Neural cell (in vitro differentiated cells): ENCODE results near the gene TMEM125. TPM values are rescaled to one million over a fixed set of nuclear protein-coding genes. Genes with fewer than 3 reads are reported as not detected.

ENCODE experiments used
- H2AFZ ChIP-seq: fragments of 200-600, 300-800 bp; sonication (generic), shearing (Covaris generic); 2 replicates; pipeline ENCODE4 v1.6.0; 2014; ENCODE audit warnings: low read depth, mild to moderate bottlenecking, antibody characterized with exemption, low read length, moderate library complexity
- H3F3A ChIP-seq: fragments of 200-600 bp; shearing (Covaris generic); 2 replicates; pipeline ENCODE4 v1.6.1; 2016; ENCODE audit warnings: mild to moderate bottlenecking, moderate library complexity, mixed read lengths, antibody characterized with exemption, low read length; ENCODE audit not compliant: insufficient read depth, poor library complexity, severe bottlenecking
- H3K27ac ChIP-seq: fragments of 200-600, 300-800 bp; sonication (generic), shearing (Covaris generic); 2 replicates; pipeline ENCODE4 v1.5.1; 2014; ENCODE audit warnings: mild to moderate bottlenecking, low read length, moderate library complexity
- H3K27me3 ChIP-seq: fragments of 300-800, 200-600 bp; sonication (generic), shearing (Covaris generic); 2 replicates; pipeline ENCODE4 v1.6.0; 2014; ENCODE audit warnings: mild to moderate bottlenecking, low read depth, low read length, moderate library complexity; ENCODE audit not compliant: insufficient read depth
- H3K36me3 ChIP-seq: fragments of 300-800, 200-600 bp; sonication (generic), shearing (Covaris generic); 2 replicates; pipeline ENCODE4 v1.5.1; 2014; ENCODE audit warnings: mild to moderate bottlenecking, antibody characterized with exemption, low read length, moderate library complexity; ENCODE audit not compliant: insufficient read depth
- H3K4me2 ChIP-seq: fragments of 300-800, 200-600 bp; sonication (generic), shearing (Covaris generic); 2 replicates; pipeline ENCODE4 v1.6.0; 2014; ENCODE audit warnings: mild to moderate bottlenecking, low read length
- H3K4me3 ChIP-seq: fragments of 300-800, 200-600 bp; sonication (generic), shearing (Covaris generic); 2 replicates; pipeline ENCODE4 v1.5.1; 2014; ENCODE audit warnings: mild to moderate bottlenecking, low read length, moderate library complexity
- H3K79me2 ChIP-seq: fragments of 200-600 bp; shearing (Covaris generic); replicated peaks from 2 replicates; pipeline ENCODE4 v1.6.0; 2014; ENCODE audit warnings: mild to moderate bottlenecking, low read length, moderate library complexity; ENCODE audit not compliant: insufficient read depth
- H3K9ac ChIP-seq: fragments of 300-800, 200-600 bp; sonication (generic), shearing (Covaris generic); 2 replicates; pipeline ENCODE4 v1.6.1; 2016; ENCODE audit warnings: mild to moderate bottlenecking, low read length, mixed read lengths
- H3K9me2 ChIP-seq: fragments of 200-600 bp; shearing (Covaris generic); 2 replicates; pipeline ENCODE4 v1.6.1; 2016; ENCODE audit warnings: mild to moderate bottlenecking, low read length, mixed read lengths; ENCODE audit not compliant: insufficient read depth
- H3K9me3 ChIP-seq: fragments of 200-600, 300-800 bp; sonication (generic), shearing (Covaris generic); 2 replicates; pipeline ENCODE4 v1.6.1; 2016; ENCODE audit warnings: mild to moderate bottlenecking, mixed run types, low read length, moderate library complexity, mixed read lengths
- H4K20me1 ChIP-seq: fragments of 200-600 bp; shearing (Covaris generic); 2 replicates; pipeline ENCODE4 v1.6.1; 2016; ENCODE audit warnings: mild to moderate bottlenecking, mixed run types; ENCODE audit not compliant: insufficient read depth
- EP300 ChIP-seq: fragments of 450-650 bp; conservative IDR thresholded peaks from 2 replicates; pipeline ENCODE4 v1.6.1; 2014; ENCODE audit warnings: antibody characterized with exemption, mild to moderate bottlenecking, moderate library complexity; ENCODE audit not compliant: poor library complexity, severe bottlenecking
- EZH2 ChIP-seq: fragments of 200-600, 300-800 bp; shearing (Covaris generic), sonication (generic); IDR thresholded peaks from 2 replicates; pipeline ENCODE4 v1.6.1; 2014; ENCODE audit warnings: antibody characterized with exemption, low read length, borderline replicate concordance, mild to moderate bottlenecking; ENCODE audit not compliant: insufficient read depth, poor library complexity, severe bottlenecking
- MXI1 ChIP-seq: fragments of 450-650 bp; conservative IDR thresholded peaks from 2 replicates; pipeline ENCODE4 v1.6.1; 2014; ENCODE audit warnings: antibody characterized with exemption, mild to moderate bottlenecking; ENCODE audit not compliant: poor library complexity, severe bottlenecking
- POLR2AphosphoS5 ChIP-seq: IDR thresholded peaks from 2 replicates; pipeline ENCODE4 v1.6.1; 2012
- RAD21 ChIP-seq: fragments of 450-650 bp; conservative IDR thresholded peaks from 2 replicates; pipeline ENCODE4 v1.6.1; 2014; ENCODE audit warnings: antibody characterized with exemption, mild to moderate bottlenecking, moderate library complexity
- SMC3 ChIP-seq: fragments of 450-650 bp; conservative IDR thresholded peaks from 2 replicates; pipeline ENCODE4 v1.6.1; 2014; ENCODE audit warnings: antibody characterized with exemption, mild to moderate bottlenecking, moderate library complexity; ENCODE audit not compliant: poor library complexity
- TAF1 ChIP-seq: IDR thresholded peaks from 2 replicates; pipeline ENCODE4 v1.6.1; 2012; ENCODE audit warnings: low read depth
- polyA plus RNA-seq: library from polyadenylated mRNA; depleted of rRNA; stranded (reverse); fragments of >200 nt; gene quantifications from 2 replicates; pipeline ENCODE4 v1.2.3, GENCODE V29; 2014
- TF ChIP-seq, protein P1 (sequence below): IDR thresholded peaks from 2 replicates; pipeline ENCODE4 v1.6.1; 2012; ENCODE audit warnings: borderline replicate concordance
- TF ChIP-seq, protein P2 (sequence below): fragments of 450-650 bp; IDR thresholded peaks from 2 replicates; pipeline ENCODE4 v1.5.1; 2014; ENCODE audit warnings: antibody characterized with exemption, mild to moderate bottlenecking, moderate library complexity; ENCODE audit not compliant: poor library complexity, severe bottlenecking

Gene TMEM125
- polyA plus RNA-seq, 1 donor from 2014 or later = not detected

DNA sequence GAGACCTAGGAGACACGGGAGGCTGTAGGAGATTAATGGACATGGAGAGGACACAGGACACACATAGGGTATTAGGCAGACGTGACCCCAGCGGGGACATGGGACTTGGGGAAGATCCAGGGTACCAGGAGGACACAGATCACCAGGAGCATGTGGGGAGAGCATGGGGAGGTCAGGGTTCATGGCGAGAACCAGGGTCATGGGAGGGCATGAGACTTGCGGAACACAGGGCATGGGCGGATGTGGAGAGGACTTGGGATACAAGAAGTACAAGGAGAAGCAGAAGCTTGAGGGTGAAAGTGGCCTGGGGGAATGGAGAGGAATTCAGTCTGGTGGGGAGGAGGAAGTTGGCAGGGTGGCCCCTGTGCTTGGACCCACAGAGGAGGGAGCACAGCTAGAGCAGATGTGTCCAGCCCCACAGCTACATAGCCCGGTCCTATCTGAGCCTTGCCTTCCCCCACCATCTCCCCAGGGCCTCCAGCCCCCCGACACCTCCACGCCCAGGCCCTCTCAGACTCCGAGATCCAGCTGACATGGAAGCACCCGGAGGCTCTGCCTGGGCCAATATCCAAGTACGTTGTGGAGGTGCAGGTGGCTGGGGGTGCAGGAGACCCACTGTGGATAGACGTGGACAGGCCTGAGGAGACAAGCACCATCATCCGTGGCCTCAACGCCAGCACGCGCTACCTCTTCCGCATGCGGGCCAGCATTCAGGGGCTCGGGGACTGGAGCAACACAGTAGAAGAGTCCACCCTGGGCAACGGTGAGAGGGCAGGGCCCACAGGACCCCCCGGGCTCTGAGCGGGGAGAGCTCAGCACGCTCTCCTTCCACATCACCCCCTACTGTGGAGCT lies 43.1 kb downstream of the TMEM125 start:
- no peak overlapping the region for H3K9ac ChIP-seq
- H3K27ac ChIP-seq = no peak overlapping the region
- H3K79me2 ChIP-seq = no peaks in the 10 kb centered on the region
- no peaks in the 10 kb centered on the region for H3K27me3 ChIP-seq
- H3K9me2 ChIP-seq = no peaks in the 10 kb centered on the region
- H3K4me3 ChIP-seq = no peak overlapping the region
- no peak overlapping the region for H3K4me2 ChIP-seq
- TF ChIP-seq, protein P1, sequence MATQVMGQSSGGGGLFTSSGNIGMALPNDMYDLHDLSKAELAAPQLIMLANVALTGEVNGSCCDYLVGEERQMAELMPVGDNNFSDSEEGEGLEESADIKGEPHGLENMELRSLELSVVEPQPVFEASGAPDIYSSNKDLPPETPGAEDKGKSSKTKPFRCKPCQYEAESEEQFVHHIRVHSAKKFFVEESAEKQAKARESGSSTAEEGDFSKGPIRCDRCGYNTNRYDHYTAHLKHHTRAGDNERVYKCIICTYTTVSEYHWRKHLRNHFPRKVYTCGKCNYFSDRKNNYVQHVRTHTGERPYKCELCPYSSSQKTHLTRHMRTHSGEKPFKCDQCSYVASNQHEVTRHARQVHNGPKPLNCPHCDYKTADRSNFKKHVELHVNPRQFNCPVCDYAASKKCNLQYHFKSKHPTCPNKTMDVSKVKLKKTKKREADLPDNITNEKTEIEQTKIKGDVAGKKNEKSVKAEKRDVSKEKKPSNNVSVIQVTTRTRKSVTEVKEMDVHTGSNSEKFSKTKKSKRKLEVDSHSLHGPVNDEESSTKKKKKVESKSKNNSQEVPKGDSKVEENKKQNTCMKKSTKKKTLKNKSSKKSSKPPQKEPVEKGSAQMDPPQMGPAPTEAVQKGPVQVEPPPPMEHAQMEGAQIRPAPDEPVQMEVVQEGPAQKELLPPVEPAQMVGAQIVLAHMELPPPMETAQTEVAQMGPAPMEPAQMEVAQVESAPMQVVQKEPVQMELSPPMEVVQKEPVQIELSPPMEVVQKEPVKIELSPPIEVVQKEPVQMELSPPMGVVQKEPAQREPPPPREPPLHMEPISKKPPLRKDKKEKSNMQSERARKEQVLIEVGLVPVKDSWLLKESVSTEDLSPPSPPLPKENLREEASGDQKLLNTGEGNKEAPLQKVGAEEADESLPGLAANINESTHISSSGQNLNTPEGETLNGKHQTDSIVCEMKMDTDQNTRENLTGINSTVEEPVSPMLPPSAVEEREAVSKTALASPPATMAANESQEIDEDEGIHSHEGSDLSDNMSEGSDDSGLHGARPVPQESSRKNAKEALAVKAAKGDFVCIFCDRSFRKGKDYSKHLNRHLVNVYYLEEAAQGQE = no peak
- no peak for TF ChIP-seq SMC3
- no peak for TF ChIP-seq POLR2AphosphoS5
- H2AFZ ChIP-seq = no peak overlapping the region
- no peaks in the 10 kb centered on the region for H3F3A ChIP-seq
- H4K20me1 ChIP-seq = no peaks in the 10 kb centered on the region
- H3K9me3 ChIP-seq = no peaks in the 10 kb centered on the region
- H3K36me3 ChIP-seq = no peaks in the 10 kb centered on the region

DNA sequence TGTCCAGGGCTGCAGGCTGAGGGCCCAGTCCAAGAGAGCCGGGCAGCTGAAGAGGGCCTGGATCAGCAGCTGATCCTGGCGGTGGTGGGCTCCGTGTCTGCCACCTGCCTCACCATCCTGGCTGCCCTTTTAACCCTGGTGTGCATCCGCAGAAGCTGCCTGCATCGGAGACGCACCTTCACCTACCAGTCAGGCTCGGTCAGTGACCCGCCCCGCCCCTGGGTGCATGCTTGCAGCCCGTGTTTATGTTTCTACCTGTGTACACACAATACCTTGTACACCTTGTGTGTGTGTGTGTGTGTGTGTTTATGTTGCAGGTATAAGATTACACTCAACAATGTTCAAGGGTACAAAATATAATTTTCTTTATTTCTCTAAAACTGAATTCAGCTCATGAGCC lies 44.0 kb downstream of the TMEM125 start:
- Histone ChIP-seq H3K9me2 (no peaks in the 10 kb centered on the region), H3K9me3 (no peaks in the 10 kb centered on the region), H3K79me2 (no peaks in the 10 kb centered on the region), H3K4me2 (no peak overlapping the region), H3K36me3 (no peaks in the 10 kb centered on the region), H3K9ac (no peak overlapping the region), H2AFZ (no peak overlapping the region), H3K27ac (no peak overlapping the region), H3F3A (no peaks in the 10 kb centered on the region), H3K27me3 (no peaks in the 10 kb centered on the region), H3K4me3 (no peak overlapping the region), H4K20me1 (no peaks in the 10 kb centered on the region)
- TF ChIP-seq, protein P1 = no peak
- no peak for TF ChIP-seq EZH2
- no peak for TF ChIP-seq EP300
- TF ChIP-seq, protein P2, sequence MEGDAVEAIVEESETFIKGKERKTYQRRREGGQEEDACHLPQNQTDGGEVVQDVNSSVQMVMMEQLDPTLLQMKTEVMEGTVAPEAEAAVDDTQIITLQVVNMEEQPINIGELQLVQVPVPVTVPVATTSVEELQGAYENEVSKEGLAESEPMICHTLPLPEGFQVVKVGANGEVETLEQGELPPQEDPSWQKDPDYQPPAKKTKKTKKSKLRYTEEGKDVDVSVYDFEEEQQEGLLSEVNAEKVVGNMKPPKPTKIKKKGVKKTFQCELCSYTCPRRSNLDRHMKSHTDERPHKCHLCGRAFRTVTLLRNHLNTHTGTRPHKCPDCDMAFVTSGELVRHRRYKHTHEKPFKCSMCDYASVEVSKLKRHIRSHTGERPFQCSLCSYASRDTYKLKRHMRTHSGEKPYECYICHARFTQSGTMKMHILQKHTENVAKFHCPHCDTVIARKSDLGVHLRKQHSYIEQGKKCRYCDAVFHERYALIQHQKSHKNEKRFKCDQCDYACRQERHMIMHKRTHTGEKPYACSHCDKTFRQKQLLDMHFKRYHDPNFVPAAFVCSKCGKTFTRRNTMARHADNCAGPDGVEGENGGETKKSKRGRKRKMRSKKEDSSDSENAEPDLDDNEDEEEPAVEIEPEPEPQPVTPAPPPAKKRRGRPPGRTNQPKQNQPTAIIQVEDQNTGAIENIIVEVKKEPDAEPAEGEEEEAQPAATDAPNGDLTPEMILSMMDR = no peak
- no peak for TF ChIP-seq POLR2AphosphoS5
- TF ChIP-seq MXI1 = no peak
- TF ChIP-seq TAF1 = no peak
- TF ChIP-seq SMC3 = no peak
- no peak for TF ChIP-seq RAD21
